ENCODE results near the gene GPR137B.

The GPR137B gene

DNA sequence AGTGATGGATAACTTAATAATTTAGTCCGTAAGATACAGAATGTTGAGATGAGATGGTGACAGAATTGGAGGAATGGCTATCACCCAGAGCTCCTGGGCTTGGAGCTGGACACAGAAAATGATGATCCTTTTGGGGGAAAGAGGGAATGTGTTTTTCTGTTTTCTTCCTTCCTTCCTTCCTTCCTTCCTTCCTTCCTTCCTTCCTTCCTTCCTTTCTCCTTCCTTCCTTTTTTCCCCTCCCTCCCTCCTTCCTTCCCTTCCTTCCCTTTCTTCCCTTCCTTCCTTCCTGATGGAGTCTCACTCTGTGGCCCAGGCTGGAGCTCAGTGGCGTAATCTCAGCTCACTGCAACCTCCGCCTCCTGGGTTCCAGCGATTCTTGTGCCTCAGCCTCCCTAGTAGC is 2.8 kb upstream of the GPR137B start:
- Histone ChIP-seq H3K4me1 (no peaks in the 10 kb centered on the region), H3K9me3 (no peaks in the 10 kb centered on the region), H3K36me3 (no peaks in the 10 kb centered on the region), H3K27me3 (peaks cover 52% of the 10 kb centered on the region), H3K4me3 (ENCODE audit: low read depth, low read length) (no peak overlapping the region)
- TF ChIP-seq, protein P1, sequence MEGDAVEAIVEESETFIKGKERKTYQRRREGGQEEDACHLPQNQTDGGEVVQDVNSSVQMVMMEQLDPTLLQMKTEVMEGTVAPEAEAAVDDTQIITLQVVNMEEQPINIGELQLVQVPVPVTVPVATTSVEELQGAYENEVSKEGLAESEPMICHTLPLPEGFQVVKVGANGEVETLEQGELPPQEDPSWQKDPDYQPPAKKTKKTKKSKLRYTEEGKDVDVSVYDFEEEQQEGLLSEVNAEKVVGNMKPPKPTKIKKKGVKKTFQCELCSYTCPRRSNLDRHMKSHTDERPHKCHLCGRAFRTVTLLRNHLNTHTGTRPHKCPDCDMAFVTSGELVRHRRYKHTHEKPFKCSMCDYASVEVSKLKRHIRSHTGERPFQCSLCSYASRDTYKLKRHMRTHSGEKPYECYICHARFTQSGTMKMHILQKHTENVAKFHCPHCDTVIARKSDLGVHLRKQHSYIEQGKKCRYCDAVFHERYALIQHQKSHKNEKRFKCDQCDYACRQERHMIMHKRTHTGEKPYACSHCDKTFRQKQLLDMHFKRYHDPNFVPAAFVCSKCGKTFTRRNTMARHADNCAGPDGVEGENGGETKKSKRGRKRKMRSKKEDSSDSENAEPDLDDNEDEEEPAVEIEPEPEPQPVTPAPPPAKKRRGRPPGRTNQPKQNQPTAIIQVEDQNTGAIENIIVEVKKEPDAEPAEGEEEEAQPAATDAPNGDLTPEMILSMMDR (IDR thresholded peaks at IDR 0.05; ENCODE audit: low read depth, low read length), result no peak
- DNase-seq, result no peak

DNA sequence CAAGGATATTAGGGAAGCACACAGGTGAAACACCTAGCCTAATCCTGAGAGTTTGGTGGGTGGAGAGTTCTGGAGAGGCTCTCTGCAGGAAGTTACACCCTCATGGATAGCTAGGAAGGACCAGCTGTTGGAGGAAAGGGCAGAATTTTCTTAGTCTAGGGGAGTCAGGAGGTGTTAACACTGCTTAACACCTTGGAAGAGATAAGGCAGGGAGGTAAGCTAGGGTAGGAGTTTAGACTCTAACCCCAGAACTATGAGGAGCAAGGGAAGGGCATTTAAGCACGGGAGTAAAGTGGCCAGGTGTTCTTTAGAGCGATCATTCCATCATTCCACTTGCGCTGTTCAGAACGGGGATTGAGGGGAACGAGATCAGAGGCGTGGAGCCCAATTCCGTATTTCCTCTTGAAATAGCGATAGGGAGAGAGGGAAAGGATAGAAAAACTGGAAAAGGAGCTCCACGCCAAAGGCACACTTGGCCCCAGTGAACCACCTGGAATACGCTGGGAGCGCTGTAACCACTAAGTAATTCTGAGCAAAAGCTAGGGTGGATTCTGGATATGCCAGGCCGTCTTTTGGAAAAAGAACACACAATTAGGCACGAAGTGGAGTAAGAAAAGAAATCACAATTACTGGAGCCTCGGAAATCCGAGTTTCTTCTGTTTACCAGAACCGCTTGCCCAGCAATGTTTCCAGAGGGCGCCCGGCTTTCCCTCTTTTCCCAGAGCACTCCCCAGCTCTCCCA is 1.5 kb upstream of the GPR137B start:
- no peak for DNase-seq

DNA sequence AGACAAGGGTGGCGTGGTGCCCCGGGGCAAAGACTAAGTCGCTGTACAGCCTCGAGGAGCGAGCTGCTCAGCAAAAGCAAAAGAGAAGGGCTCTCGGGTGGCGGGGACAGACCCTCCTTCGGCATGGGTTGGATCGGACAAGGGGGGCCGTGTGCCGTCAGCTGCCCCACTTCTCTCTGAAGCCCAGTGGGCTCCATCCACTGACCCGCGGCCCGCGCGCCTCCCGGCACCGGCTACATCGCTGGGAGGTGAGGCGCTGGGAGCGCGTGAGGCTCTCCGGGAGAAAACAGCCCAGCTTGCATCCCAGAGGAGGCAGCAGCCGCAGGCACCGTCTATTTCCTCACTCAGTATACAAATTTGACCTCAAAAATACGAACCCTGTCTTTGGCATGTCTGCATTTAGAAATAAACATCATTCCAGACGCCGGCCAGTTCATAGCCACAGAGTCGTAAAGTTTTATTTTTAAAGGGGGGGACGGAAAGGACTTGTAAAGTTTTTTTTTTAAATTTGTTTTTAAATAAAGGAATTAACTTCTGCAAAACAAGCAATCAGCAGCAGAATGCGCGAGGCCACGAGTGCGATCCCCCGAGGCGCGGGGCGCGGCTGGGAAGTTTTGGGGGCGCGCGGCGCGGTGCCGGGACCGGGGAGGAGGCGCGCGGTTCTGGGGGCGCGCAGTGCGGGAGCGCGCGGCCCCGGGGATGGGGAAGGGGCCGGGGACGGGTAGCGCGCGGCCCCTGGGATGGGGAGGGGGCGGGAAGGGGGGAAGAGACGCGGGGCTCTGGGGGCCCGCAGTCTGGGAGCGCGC is 689 bp upstream of the GPR137B start:
- DNase-seq, result no peak
- TF ChIP-seq, protein P1 (IDR thresholded peaks at IDR 0.05; ENCODE audit: low read depth, low read length), result no peak
- no peaks in the 10 kb centered on the region for H3K36me3 ChIP-seq
- no peaks in the 10 kb centered on the region for H3K4me1 ChIP-seq
- no peaks in the 10 kb centered on the region for H3K9me3 ChIP-seq
- 0 out of 2 replicates have a peak overlapping the region, but pooled peaks have one; percentile 8 for H3K4me3 ChIP-seq (ENCODE audit: low read depth, low read length)
- peaks cover 56% of the 10 kb centered on the region for H3K27me3 ChIP-seq

More for the DNA sequence above, 1.5 kb upstream of the GPR137B start:
- no peaks in the 10 kb centered on the region for H3K9me3 ChIP-seq
- peaks cover 56% of the 10 kb centered on the region for H3K27me3 ChIP-seq
- H3K36me3 ChIP-seq, result no peaks in the 10 kb centered on the region
- no peaks in the 10 kb centered on the region for H3K4me1 ChIP-seq
- TF ChIP-seq, protein P1 (IDR thresholded peaks at IDR 0.05; ENCODE audit: low read depth, low read length), result no peak
- no peak overlapping the region for H3K4me3 ChIP-seq (ENCODE audit: low read depth, low read length)

DNA sequence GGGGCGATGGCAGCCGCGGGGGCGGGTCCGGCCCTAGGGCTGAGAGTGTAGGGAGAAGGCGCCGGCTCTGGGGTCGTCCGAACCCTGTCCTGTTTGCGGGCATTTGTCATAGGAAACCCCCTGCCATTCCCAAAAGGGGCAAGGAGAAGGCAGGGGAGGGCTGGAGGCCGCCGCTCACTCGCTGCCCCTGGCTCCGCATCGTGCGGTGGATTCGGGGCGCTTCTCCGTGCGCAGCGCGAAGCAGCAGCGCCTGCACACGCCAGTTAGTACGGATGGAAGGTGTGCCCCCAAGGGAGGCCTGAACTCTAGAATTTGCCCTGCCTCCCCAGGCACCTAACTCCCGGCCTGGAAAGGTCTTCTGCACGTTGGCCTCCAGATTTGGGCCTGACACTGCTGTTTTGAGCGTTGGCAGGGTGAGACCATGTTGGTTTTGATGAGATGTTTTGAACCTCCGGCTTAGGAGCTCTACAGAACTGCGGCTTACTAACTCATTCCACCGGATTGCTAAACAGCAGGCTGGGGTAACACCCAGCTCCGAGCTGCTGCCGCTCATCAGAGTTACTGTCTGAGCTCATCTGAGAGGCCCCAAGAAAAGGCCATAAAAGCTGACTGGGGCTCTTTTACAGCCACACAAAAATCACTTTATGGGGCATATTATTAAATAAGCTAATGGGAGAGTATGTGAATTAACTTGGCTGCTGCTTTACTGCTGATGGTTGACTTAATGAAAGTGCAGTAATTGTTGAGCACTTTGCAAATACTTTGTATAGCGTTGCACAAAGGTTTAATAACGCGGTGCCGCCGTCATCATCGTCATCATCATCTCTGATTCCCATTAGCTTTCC is 987 bp downstream of the GPR137B start:
- no peak for DNase-seq
- no peaks in the 10 kb centered on the region for H3K36me3 ChIP-seq
- H3K27me3 ChIP-seq, result peaks cover 56% of the 10 kb centered on the region
- H3K4me3 ChIP-seq (ENCODE audit: low read depth, low read length), result no peak overlapping the region
- no peaks in the 10 kb centered on the region for H3K4me1 ChIP-seq
- TF ChIP-seq, protein P1 (IDR thresholded peaks at IDR 0.05; ENCODE audit: low read depth, low read length), result no peak
- no peaks in the 10 kb centered on the region; the same call in 1 of the 2 replicates for H3K9me3 ChIP-seq

DNA sequence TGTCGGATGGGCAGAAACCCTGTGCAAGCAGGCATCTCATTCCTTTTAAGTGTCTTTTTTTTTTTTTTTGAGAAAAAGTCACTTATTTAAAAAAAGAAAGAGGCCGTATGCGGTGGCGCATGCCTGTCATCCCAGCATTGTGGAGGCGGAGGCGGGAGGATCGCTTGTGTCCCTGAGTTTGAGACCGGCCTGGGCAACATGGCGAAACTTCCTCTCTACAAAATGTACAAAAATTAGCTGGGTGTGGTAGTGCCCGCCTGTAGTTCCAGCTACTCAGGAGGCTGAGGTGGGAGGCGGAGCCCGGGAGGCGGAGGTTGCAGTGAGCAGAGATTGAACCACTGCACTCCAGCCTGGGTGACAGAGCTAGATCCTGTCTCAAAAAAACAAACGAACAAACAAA is 1.7 kb downstream of the GPR137B start:
- H3K4me1 ChIP-seq, result no peaks in the 10 kb centered on the region
- H3K36me3 ChIP-seq, result no peaks in the 10 kb centered on the region
- TF ChIP-seq, protein P1 (IDR thresholded peaks at IDR 0.05; ENCODE audit: low read depth, low read length), result no peak
- no peak overlapping the region for H3K4me3 ChIP-seq (ENCODE audit: low read depth, low read length)
- no peak for DNase-seq
- H3K9me3 ChIP-seq, result no peaks in the 10 kb centered on the region; the same call in 1 of the 2 replicates
- peaks cover 56% of the 10 kb centered on the region for H3K27me3 ChIP-seq

All from BE2C (cell line).